HG03196 (cell line): Measurements from ENCODE around the gene ARPC2.

ENCODE experiments used
- ATAC-seq: cut with Tn5 transposase; IDR thresholded peaks from one replicate; pipeline ENCODE4 v1.9.1; 2021; ENCODE audit not compliant: unreplicated experiment

The ARPC2 gene

DNA sequence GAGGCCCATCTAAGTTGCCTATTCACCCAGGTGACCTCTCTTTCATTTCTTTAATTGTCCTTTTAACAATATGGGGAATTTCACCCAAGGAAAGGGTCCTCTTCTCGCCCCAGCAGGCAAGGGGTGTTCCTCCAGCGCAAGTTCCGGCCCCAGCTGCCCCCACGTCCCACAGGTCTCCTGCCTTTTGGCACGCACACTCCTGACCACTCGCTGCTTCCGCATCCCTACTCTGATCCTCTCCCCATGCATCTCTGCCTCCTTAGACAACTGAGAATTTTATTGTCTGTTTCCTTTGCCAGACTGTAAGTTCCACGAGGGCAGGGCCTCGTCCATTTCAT lies 684 bp upstream of the ARPC2 start:
- no peak for ATAC-seq

DNA sequence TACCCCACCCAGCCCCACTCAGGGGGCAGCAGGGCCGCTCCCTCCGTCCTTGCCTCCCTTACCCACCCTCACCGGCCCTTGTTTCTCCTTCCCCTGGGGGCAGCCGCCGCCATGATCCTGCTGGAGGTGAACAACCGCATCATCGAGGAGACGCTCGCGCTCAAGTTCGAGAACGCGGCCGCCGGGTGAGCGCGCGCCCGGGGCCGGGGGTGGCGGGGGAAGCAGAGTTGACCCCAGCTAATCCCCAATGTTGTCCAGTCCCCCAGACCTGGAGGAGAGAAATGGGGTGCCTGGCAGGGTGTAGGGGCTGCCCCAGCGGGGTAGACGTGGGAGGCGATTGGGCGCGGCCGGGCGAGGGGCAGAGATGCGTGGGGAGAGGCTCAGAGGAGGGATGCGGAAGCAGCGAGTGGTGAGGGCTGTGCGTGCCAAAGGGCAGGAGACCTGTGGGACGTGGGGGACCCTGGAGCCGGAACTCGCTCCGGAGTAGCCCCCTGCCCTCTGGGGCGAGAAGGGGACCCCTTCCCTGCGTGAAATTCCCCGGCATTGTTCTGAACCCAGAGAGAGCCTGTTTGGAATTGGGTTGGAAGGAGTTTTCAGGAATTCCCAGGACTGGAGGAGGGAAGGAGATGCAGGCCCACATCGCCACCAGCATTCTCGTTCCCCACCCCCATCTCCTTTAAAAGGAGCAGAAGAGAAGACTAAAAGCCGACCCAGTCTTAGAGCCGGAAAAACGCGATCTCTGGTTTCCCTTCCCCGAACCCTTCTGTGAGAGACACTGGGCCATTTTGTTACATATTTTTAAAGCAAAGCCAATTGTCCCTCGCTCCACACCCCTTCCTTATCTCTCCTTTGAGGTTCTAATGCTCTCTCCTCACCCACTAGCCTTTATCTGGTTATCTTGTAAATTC lies 625 bp downstream of the ARPC2 start:
- peak; percentile 35 for ATAC-seq

DNA sequence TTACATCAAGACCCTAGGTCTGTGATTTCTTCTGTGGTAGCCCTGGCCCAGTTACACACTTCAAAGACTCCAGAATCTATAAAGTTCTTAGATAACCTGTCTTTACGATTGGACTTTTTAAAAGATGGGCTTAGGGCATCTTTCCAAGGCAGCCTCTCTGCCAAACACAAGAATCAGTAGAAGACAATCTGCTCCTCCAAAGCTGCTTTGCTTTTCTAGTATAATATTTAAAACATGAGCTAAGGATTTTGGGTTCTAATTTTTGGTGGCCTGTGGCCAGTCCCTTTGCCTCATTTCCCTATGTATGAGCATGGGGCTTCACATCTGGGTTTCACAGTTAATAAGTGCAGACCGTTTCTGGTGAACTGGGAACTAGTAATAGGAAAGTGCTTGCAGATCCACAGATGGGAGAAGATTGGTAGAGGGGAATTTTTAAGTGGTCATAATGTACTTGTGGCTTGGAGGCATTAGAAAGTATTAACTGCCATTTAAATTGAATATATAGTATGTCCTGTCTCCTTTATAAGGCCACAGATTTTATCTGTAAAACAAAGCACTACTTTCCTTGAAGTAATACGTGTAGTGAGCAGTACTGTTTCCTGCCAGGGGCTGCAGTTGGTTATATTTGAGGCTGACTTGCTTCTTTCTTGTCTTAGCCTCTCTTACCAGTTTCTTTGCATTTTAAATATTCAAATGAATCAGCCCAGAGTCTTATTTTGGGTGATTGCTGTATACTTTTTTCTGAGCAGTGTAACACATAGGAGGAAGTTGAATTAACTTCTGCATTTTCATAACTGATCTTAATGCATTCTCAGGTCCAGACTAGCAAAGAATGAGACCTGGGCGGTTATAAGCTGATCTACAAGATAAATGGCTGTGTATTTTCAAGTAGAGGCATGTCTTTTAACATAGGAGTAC lies 1.5 kb downstream of the ARPC2 start:
- ATAC-seq, result peak; percentile 40

DNA sequence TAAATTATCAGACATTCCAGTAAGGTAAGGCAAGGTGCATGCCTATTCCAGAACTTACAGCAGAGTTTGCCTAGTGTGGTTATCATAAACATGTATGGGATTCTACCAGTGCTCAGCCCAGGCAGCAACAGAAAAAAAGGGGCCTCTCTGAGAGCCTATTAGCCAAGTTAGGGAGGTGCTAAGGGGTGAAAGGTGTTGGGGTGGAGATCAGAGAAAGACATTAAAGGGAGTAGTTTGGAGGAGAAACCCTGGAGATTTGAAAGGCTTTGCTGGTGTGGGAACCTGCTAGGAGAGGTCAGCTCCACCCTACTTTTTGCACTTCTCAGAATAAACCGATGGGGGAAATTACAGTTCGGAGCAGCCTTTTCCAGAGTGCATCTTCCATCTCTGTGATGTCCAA lies 2.9 kb downstream of the ARPC2 start:
- no peak for ATAC-seq

DNA sequence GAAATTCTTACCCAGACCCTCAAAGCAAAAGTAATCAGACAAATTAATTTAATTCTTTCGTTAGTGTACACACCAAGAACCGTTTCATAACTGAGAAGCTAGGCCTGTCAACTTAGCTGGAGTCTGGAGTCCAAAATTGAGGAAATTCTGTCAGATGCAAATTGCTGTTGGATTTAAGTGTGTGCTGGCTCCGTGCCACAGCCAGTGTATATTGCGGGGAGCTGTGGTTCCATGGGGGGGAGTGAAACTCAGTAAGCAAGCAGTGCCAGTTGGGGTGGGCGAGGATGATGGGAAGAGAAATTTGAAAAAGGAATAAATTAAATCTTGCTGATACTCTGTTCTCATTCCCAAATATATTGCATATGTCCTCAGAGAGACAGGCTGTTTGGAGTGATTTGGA lies 4.0 kb downstream of the ARPC2 start:
- no peak for ATAC-seq

GRCh38 chr2:218223046-218223445 lies 6.1 kb downstream of the ARPC2 start:
- ATAC-seq, result no peak

- ATAC-seq, result no peak
These were observed 7.2 kb downstream of the ARPC2 start for GRCh38 chr2:218224186-218224585.

- ATAC-seq, result no peak
These were observed 9.9 kb downstream of the ARPC2 start for GRCh38 chr2:218226903-218227302.

GRCh38 chr2:218228366-218229090 lies 11.5 kb downstream of the ARPC2 start:
- no peak for ATAC-seq

- ATAC-seq, result peak; percentile 89
These were observed 12.2 kb downstream of the ARPC2 start for GRCh38 chr2:218229239-218229638.

DNA sequence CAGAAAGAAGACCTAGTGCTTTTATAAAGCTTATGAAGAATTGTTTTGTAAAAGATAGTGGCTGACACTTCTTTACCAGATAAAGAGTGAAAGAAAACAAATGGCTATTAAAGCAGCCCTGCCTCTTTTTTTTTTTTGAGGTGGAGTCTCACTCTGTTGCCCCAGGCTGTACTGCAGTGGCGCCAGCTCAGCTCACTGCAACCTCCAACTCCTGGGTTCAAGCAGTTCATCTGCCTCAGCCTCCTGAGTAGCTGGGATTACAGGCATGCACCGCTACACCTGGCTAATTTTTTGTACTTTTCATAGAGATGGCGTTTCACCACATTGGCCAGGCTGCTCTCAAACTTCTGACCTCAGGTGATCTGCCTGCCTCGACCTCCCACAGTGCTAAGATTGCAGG lies 12.9 kb downstream of the ARPC2 start:
- no peak for ATAC-seq

DNA sequence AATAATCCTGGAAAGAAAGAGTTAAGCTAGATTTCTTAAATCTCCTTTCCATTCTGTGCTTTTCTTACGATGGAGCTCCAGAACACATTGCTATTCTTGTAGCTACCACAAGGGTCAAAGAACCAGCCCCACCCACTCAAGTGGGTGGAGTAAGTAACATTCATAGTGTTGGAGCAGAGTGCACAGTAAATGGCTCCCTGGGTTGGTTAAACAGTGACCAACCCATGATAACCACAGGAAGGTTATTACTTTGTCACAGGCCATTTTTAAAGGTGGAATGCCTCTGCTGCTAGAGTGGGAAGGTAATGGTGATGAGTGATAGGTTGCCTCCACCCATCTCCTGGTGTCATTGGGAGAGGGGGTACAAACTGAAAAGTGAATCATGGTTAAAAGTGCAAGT lies 13.9 kb downstream of the ARPC2 start:
- peak; percentile 55 for ATAC-seq

GRCh38 chr2:218233543-218233942 lies 16.6 kb downstream of the ARPC2 start:
- ATAC-seq, result no peak

DNA sequence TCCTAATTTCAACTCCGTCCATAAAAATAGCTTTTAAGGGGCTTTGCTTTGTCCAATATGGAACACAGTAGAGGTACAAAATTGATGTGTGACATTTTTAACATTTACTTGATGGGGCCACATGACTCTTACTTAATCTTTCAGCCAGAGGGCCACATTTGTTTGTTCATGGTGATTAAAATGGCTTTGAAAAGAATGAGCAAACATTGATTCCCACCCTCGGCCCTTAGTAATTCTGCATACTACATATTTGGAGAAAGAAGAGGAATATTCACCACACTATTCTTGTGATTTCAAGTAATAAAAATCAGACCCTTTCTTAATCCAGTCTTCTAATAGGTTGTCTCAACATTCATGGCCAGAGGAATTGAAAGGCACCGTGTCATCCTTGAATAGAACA lies 17.5 kb downstream of the ARPC2 start:
- no peak for ATAC-seq

DNA sequence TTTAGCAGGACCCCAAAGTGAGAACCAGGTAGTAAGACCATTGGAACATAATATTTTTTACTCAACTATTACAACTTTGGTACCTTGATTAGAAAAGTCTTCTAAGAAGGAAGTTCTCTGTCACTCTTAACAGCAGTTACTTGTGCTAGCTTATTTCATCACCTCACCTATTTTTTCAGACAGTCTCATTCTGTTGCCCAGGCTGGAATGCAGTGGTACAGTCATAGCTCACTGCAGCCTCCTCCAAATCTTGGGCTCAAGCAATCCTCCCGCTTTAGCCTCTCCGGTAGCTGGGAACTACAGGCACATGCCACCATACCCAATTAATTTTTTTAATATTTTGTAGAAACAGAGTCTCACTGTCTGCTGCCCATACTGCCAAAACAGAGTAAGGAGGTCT lies 18.0 kb downstream of the ARPC2 start:
- no peak for ATAC-seq

- ATAC-seq, result no peak
These were observed 19.8 kb downstream of the ARPC2 start for GRCh38 chr2:218236829-218237228.

DNA sequence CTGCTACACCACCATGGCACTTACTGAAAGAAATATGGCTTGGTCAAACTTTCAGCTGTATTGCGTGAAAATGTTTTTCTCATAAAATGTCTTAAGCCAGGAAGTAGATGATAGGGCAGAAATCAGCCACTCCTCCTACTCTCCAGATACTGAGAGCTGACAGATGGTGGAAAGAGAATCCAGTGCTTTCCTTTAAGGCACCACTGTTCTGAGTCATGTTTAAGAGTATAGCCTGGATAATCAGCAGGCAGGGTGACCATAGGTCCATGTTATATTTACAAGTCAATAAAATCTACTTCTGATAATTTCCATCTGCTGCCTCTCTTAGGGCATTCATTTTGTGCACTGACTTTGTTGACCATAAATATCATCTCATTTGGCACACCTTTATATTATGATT lies 21.9 kb downstream of the ARPC2 start:
- no peak for ATAC-seq

DNA sequence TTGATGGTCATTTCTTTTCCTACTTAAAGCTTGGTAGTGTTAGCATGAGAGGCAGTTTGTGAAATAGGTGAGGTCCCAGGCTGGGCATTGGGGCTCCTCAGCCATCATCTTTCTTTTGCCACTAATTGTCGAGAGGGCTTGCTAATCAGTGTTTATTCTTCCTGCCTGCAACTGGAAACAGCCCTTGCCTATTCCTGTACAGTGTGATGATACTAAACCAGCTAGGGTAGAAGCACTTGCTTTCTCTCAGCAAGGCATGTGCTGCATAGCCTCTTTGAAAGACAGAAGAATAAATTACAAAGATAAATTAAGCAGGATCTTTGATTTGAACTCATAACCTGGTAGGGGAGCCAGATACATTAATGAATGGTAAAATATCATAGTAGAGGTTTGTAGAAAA lies 27.2 kb downstream of the ARPC2 start:
- no peak for ATAC-seq

- ATAC-seq, result no peak
These were observed 27.7 kb downstream of the ARPC2 start for GRCh38 chr2:218244665-218245064.

- no peak for ATAC-seq
These were observed 28.2 kb downstream of the ARPC2 start for GRCh38 chr2:218245214-218245613.

GRCh38 chr2:218249691-218250090 lies 32.7 kb downstream of the ARPC2 start:
- ATAC-seq, result no peak
